ENCODE results near the gene TMOD4. TPM values are rescaled to one million over a fixed set of nuclear protein-coding genes. Genes with fewer than 3 reads are reported as not detected.

TMOD4 gene
- total RNA-seq, 1 experiment from 2014 or later, result 1.3 TPM

DNA sequence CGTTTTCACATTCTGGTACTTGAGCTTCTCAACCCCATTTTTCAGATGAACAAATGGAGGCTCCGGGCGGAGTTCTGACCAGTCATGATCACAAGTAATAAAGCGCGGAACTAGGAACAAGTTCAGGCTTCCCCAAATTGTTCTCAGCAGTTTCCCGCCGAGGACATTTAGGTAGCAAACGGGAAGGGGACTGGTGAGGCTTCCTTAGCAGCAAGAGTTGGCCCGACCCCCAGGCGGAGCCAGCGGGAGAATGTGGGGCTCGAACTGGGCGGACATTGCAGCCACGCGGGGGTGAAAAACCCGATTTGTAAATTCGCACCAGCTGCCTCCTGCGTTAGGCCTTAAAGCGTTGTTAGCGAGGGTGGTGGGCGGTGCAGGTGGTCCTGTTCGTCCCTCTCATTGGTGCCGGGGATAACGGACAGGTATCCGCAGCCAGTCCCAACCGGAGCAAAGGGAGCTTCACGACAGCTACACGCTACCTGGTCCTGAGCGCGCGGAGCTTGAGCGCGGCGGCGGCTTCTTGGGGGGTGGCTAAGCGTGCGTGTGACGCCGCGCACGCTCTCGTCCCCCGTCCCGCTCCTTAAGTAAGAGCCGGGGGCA lies 44.7 kb downstream of the TMOD4 start:
- Mint-ChIP-seq H3K9me3 (ENCODE audit: unreplicated experiment) (no peaks in the 10 kb centered on the region), H3K4me3 (ENCODE audit: unreplicated experiment) (peak overlapping the region; percentile 77), H3K36me3 (ENCODE audit: insufficient read depth, unreplicated experiment) (peaks cover 7% of the 10 kb centered on the region), H3K4me1 (ENCODE audit: low read depth, unreplicated experiment) (no peaks in the 10 kb centered on the region), H3K27ac (ENCODE audit: unreplicated experiment) (peak overlapping the region; percentile 73), H3K27me3 (ENCODE audit: insufficient read depth, unreplicated experiment) (no peaks in the 10 kb centered on the region)
- TF ChIP-seq, protein P1, sequence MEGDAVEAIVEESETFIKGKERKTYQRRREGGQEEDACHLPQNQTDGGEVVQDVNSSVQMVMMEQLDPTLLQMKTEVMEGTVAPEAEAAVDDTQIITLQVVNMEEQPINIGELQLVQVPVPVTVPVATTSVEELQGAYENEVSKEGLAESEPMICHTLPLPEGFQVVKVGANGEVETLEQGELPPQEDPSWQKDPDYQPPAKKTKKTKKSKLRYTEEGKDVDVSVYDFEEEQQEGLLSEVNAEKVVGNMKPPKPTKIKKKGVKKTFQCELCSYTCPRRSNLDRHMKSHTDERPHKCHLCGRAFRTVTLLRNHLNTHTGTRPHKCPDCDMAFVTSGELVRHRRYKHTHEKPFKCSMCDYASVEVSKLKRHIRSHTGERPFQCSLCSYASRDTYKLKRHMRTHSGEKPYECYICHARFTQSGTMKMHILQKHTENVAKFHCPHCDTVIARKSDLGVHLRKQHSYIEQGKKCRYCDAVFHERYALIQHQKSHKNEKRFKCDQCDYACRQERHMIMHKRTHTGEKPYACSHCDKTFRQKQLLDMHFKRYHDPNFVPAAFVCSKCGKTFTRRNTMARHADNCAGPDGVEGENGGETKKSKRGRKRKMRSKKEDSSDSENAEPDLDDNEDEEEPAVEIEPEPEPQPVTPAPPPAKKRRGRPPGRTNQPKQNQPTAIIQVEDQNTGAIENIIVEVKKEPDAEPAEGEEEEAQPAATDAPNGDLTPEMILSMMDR (IDR thresholded peaks at IDR 0.05; ENCODE audit: insufficient read depth in 1 of 2, low read depth in 1 of 2, low read length in 1 of 2, severe bottlenecking in 1 of 2, unreplicated experiment in 1 of 2), result no peak
- ChIA-PET POLR2A (interaction anchor here (0.5 to 1.0 kb wide), 8 partner anchors 9 to 501 kb away, joined by 3 to 7 read pairs (median 3); partner anchors contain the start of genes ENSA and VPS72), CTCF (interaction anchor here (0.6 to 1.3 kb wide), 9 partner anchors 11 to 154 kb away, joined by 3 to 26 read pairs (median 4); partner anchors contain the start of gene CDC42SE1)
- peak; percentile 93 to 96 for DNase-seq
- H3K36me3 ChIP-seq (ENCODE audit: control insufficient read depth, insufficient read depth, low read length), result no peaks in the 10 kb centered on the region
- peaks cover 5% of the 10 kb centered on the region; the same call in 1 of the 2 replicates for H3K4me1 ChIP-seq
- intact Hi-C loops (cut with micrococcal nuclease; ENCODE audit: unreplicated experiment), result loop anchor here (2.0 kb wide), 1 partner anchor 16 kb away; the partner anchor contains the start of gene SEMA6C
- no peaks in the 10 kb centered on the region for H3K9me3 ChIP-seq
- peak overlapping the region; percentile 32 for H3K4me3 ChIP-seq (ENCODE audit: low read depth, low read length)
- BruUV-seq (replicated peaks), result no TSS peak
- no peaks in the 10 kb centered on the region for H3K27me3 ChIP-seq (replicated peaks; ENCODE audit: control insufficient read depth, insufficient read depth, low read length)

DNA sequence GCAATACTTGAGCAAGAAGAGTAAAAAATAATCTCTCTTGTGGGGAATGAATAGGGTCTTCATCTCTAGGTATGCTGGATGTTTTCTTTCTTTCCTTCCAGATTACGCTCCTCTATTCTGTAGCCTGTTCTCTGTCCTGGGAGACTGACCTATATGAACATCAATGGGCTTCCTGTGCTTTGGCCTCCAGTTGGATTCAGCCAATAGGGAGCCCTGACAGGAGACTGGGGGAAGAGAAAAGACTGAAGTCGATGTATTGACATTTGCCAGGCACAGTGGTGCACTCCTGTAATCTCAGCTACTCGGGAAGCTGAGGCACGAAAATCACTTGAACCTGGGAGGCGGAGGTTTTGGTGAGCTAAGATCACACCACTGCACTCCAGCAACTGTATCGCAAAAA lies 47.0 kb downstream of the TMOD4 start:
- DNase-seq, result no peak
- Histone ChIP-seq H3K4me3 (ENCODE audit: low read depth, low read length) (no peak overlapping the region), H3K4me1 (peaks cover 5% of the 10 kb centered on the region; the same call in 1 of the 2 replicates), H3K9me3 (no peaks in the 10 kb centered on the region), H3K36me3 (ENCODE audit: control insufficient read depth, insufficient read depth, low read length) (no peaks in the 10 kb centered on the region), H3K27me3 (replicated peaks; ENCODE audit: control insufficient read depth, insufficient read depth, low read length) (no peaks in the 10 kb centered on the region)
- CTCF ChIA-PET, result interaction anchor here (0.6 kb wide), 1 partner anchor 28 kb away, joined by 3 read pairs; the partner anchor contains the start of gene TNFAIP8L2
- H3K9me3 Mint-ChIP-seq (ENCODE audit: unreplicated experiment), result no peaks in the 10 kb centered on the region
- H3K4me3 Mint-ChIP-seq (ENCODE audit: unreplicated experiment), result no peak overlapping the region
- H3K36me3 Mint-ChIP-seq (ENCODE audit: insufficient read depth, unreplicated experiment), result peaks cover 7% of the 10 kb centered on the region
- no peaks in the 10 kb centered on the region for H3K27me3 Mint-ChIP-seq (ENCODE audit: insufficient read depth, unreplicated experiment)
- POLR2A ChIA-PET, result interaction anchor here (0.7 kb wide), 1 partner anchor 36 kb away, joined by 8 read pairs; no protein-coding TSS in a partner anchor
- no peaks in the 10 kb centered on the region for H3K4me1 Mint-ChIP-seq (ENCODE audit: low read depth, unreplicated experiment)
- H3K27ac Mint-ChIP-seq (ENCODE audit: unreplicated experiment), result no peak overlapping the region
- intact Hi-C loops (cut with micrococcal nuclease; ENCODE audit: unreplicated experiment), result no loop called here
- no TSS peak for BruUV-seq (replicated peaks)
- TF ChIP-seq, protein P1 (IDR thresholded peaks at IDR 0.05; ENCODE audit: insufficient read depth in 1 of 2, low read depth in 1 of 2, low read length in 1 of 2, severe bottlenecking in 1 of 2, unreplicated experiment in 1 of 2), result no peak

DNA sequence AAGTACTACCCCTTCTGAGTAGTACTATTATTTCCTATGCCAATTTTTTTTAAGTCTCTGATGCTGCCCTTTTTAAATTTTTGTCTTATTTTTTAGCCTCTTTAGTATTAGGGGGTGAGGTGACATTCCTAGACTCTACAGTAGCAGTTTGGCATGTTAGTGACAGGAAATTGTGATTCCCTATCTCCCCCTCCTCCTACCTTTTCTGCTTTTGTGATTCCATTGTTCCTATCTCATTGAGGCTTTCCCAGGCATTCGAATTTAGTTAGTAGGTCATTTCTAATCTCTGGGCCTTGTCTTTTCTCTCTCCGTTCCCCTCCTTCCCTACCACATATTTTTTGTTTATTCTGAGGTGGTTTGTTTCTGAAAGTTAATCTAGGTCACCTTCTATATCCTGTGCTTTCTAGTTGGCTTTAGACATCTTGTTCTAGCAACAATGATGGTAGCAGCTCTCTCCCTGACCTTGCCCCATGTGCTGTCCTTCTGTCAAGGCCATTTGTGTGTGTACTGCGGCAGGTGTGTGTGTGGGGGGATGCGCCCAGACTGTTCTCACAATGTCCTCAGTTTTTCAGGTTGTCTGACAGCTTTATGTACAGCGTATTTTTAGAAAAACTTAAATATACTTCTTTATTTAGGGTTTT lies 50.9 kb downstream of the TMOD4 start:
- no peak for DNase-seq
- intact Hi-C loops (cut with micrococcal nuclease; ENCODE audit: unreplicated experiment), result no loop called here
- Histone ChIP-seq H3K4me1 (no peaks in the 10 kb centered on the region), H3K9me3 (no peaks in the 10 kb centered on the region), H3K36me3 (ENCODE audit: control insufficient read depth, insufficient read depth, low read length) (no peaks in the 10 kb centered on the region), H3K27me3 (replicated peaks; ENCODE audit: control insufficient read depth, insufficient read depth, low read length) (no peaks in the 10 kb centered on the region), H3K4me3 (ENCODE audit: low read depth, low read length) (no peak overlapping the region)
- ChIA-PET CTCF (no interaction called here), POLR2A (no interaction called here)
- Mint-ChIP-seq H3K27me3 (ENCODE audit: insufficient read depth, unreplicated experiment) (no peaks in the 10 kb centered on the region), H3K27ac (ENCODE audit: unreplicated experiment) (no peak overlapping the region), H3K4me3 (ENCODE audit: unreplicated experiment) (no peak overlapping the region), H3K36me3 (ENCODE audit: insufficient read depth, unreplicated experiment) (no peaks in the 10 kb centered on the region), H3K4me1 (ENCODE audit: low read depth, unreplicated experiment) (no peaks in the 10 kb centered on the region), H3K9me3 (ENCODE audit: unreplicated experiment) (no peaks in the 10 kb centered on the region)
- TF ChIP-seq, protein P1 (IDR thresholded peaks at IDR 0.05; ENCODE audit: insufficient read depth in 1 of 2, low read depth in 1 of 2, low read length in 1 of 2, severe bottlenecking in 1 of 2, unreplicated experiment in 1 of 2), result no peak
- BruUV-seq (replicated peaks), result no TSS peak

Other genes starting within 250 kb of the TMOD4 start
- gene SETDB1, start 249.6 kb downstream of the TMOD4 start, total RNA-seq (2022), result 45.0 and 46.7 TPM in 2 replicates
- 360 and 379 TPM in 2 replicates for gene CERS2, start 201.1 kb downstream of the TMOD4 start, total RNA-seq (2022)
- 30.0 and 42.5 TPM in 2 replicates for gene ANXA9, start 193.7 kb downstream of the TMOD4 start, total RNA-seq (2022)
- gene MINDY1, start 169.1 kb downstream of the TMOD4 start, total RNA-seq (2022), result 15.6 and 16.9 TPM in 2 replicates
- 24.2 and 24.3 TPM in 2 replicates for gene PRUNE1, start 167.5 kb downstream of the TMOD4 start, total RNA-seq (2022)
- 1.9 and 2.3 TPM in 2 replicates for gene BNIPL, start 139.4 kb downstream of the TMOD4 start, total RNA-seq (2022)
- 4.8 and 6.7 TPM in 2 replicates for gene C1orf56, start 128.2 kb downstream of the TMOD4 start, total RNA-seq (2022)
- gene CDC42SE1, start 116.4 kb downstream of the TMOD4 start, total RNA-seq (2022), result 58.7 and 59.4 TPM in 2 replicates
- gene MLLT11, start 115.6 kb downstream of the TMOD4 start, total RNA-seq (2022), result 0.95 and 1.2 TPM in 2 replicates
- gene GABPB2, start 105.2 kb downstream of the TMOD4 start, total RNA-seq (2022), result 2.0 and 2.6 TPM in 2 replicates
- 2.8 and 3.7 TPM in 2 replicates for gene SEMA6C, start 29.4 kb downstream of the TMOD4 start, total RNA-seq (2022)
- gene TNFAIP8L2, start 19.3 kb downstream of the TMOD4 start, total RNA-seq (2022), result not detected in 2 replicates
- 4.0 and 5.0 TPM in 2 replicates for gene LYSMD1, start 10.1 kb downstream of the TMOD4 start, total RNA-seq (2022)
- gene SCNM1, start 9.8 kb downstream of the TMOD4 start, total RNA-seq (2022), result 52.1 and 53.6 TPM in 2 replicates
- gene VPS72, start 14.2 kb upstream of the TMOD4 start, total RNA-seq (2022), result 80.1 and 86.0 TPM in 2 replicates
- 88.6 and 95.1 TPM in 2 replicates for gene PIP5K1A, start 22.6 kb upstream of the TMOD4 start, total RNA-seq (2022)
- 250 and 253 TPM in 2 replicates for gene PSMD4, start 78.8 kb upstream of the TMOD4 start, total RNA-seq (2022)
- 23.9 and 30.2 TPM in 2 replicates for gene ZNF687, start 106.3 kb upstream of the TMOD4 start, total RNA-seq (2022)
- 49.7 and 52.7 TPM in 2 replicates for gene PI4KB, start 151.4 kb upstream of the TMOD4 start, total RNA-seq (2022)
- gene RFX5, start 171.3 kb upstream of the TMOD4 start, total RNA-seq (2022), result 23.3 and 25.0 TPM in 2 replicates
- gene SELENBP1, start 196.7 kb upstream of the TMOD4 start, total RNA-seq (2022), result 18.5 and 18.7 TPM in 2 replicates
- gene PSMB4, start 223.6 kb upstream of the TMOD4 start, total RNA-seq (2022), result 330 and 362 TPM in 2 replicates